ENCODE data around the gene RTN4RL1. TPM values are rescaled to one million over a fixed set of nuclear protein-coding genes. Genes with fewer than 3 reads are reported as not detected.

RTN4RL1 gene
- total RNA-seq, 1 experiment from 2014 or later = 0.22 TPM

GRCh38 chr17:1956134-1956533, 69.0 kb downstream of the RTN4RL1 start:
- no peak overlapping the region for H3K4ac ChIP-seq (ENCODE audit: low read depth, low read length)
- no peak overlapping the region for H2BK20ac ChIP-seq (ENCODE audit: low read depth, low read length, poor library complexity, severe bottlenecking)
- no peak overlapping the region for H3T11ph ChIP-seq (ENCODE audit: low read length)
- no peaks in the 10 kb centered on the region for H3K79me2 ChIP-seq (ENCODE audit: insufficient read depth, low read length)
- H3K56ac ChIP-seq (ENCODE audit: insufficient read length, low read depth, low read length) = no peak overlapping the region
- no peaks in the 10 kb centered on the region for H3K36me3 Mint-ChIP-seq (ENCODE audit: insufficient read depth in 1 of 3, low read depth in 3 of 3)
- H3K18ac ChIP-seq (ENCODE audit: insufficient read length, low read depth, low read length) = no peak overlapping the region
- H3K79me1 ChIP-seq (ENCODE audit: insufficient read depth, low read depth, low read length, poor library complexity, severe bottlenecking) = no peaks in the 10 kb centered on the region
- no peak overlapping the region for H4K8ac ChIP-seq (replicated peaks; ENCODE audit: insufficient read length, low read depth, low read length)
- H3K27me3 ChIP-seq (ENCODE audit: insufficient read depth, low read length) = no peaks in the 10 kb centered on the region; the same call in 1 of the 2 replicates
- no peak overlapping the region for H2BK120ac ChIP-seq (ENCODE audit: low read depth, low read length, poor library complexity, severe bottlenecking)
- peaks cover 17 to 28% of the 10 kb centered on the region in 2 experiments for H3K4me1 Mint-ChIP-seq
- H4K20me1 ChIP-seq (ENCODE audit: control insufficient read depth, insufficient read depth, insufficient read length) = no peaks in the 10 kb centered on the region
- H3K14ac ChIP-seq (ENCODE audit: insufficient read depth, low read length) = no peak overlapping the region
- H2AFZ ChIP-seq (ENCODE audit: low read length) = no peak overlapping the region
- H3K23ac ChIP-seq (ENCODE audit: insufficient read length, low read depth, low read length) = no peak overlapping the region
- H3K27me3 Mint-ChIP-seq (ENCODE audit: low read depth) = peaks cover 93% of the 10 kb centered on the region
- WGBS (ENCODE audit: extremely low coverage, insufficient read length, low lambda C conversion rate) = no CpG with 5 or more reads among the region's 13 CpGs
- H3K4me3 Mint-ChIP-seq = no peak overlapping the region
- H4K91ac ChIP-seq (ENCODE audit: insufficient read length, low read depth, low read length) = no peak overlapping the region
- H2BK15ac ChIP-seq (ENCODE audit: low read depth, low read length) = no peak overlapping the region
- H3K9me3 Mint-ChIP-seq = no peaks in the 10 kb centered on the region; a peak in 2 of 5 replicates
- no peak overlapping the region for H2BK12ac ChIP-seq (ENCODE audit: insufficient read length, low read depth, low read length)
- no peaks in the 10 kb centered on the region for H3K4me1 ChIP-seq (ENCODE audit: insufficient read depth, low read length)
- H2BK5ac ChIP-seq (ENCODE audit: insufficient read length, low read length) = no peak overlapping the region
- no peak overlapping the region for H3K27ac ChIP-seq (ENCODE audit: insufficient read length, low read depth, low read length)
- TF ChIP-seq CTCF (conservative IDR thresholded peaks at IDR 0.05) = no peak
- no peak overlapping the region for H4K5ac ChIP-seq (ENCODE audit: insufficient read length, low read depth, low read length)
- no peaks in the 10 kb centered on the region for H3K9me3 ChIP-seq (ENCODE audit: control insufficient read depth, low read depth, low read length)
- no peaks in the 10 kb centered on the region for H3K23me2 ChIP-seq (ENCODE audit: insufficient read length, low read depth, low read length, poor library complexity, severe bottlenecking)
- DNase-seq = no peak
- H3K27ac Mint-ChIP-seq = no peak overlapping the region
- H3K4me2 ChIP-seq (ENCODE audit: insufficient read depth, insufficient read length, low read length) = no peak overlapping the region
- no peak overlapping the region for H3K9ac ChIP-seq (ENCODE audit: extremely low read depth, insufficient read length, low read length)
- H2AK5ac ChIP-seq (ENCODE audit: insufficient read length, low read length) = no peak overlapping the region

Measured in H9 (cell line).